SK-N-SH treated with all-trans-retinoic acid at 6 μM for 48 hours (cell line): ENCODE measurements around the gene OR8B8.

Source experiments
- ATAC-seq: fragments of 200-7000 bp; cut with Tn5 transposase; 3 replicates; pipeline ENCODE4 v1.9.1; 2020; ENCODE audit warnings: mild to moderate bottlenecking, moderate library complexity
- ARNTL ChIP-seq: fragments of 450-650 bp; formaldehyde crosslinking; IDR thresholded peaks from 2 replicates; pipeline ENCODE4 v1.5.0; 2020; ENCODE audit warnings: low read depth, mild to moderate bottlenecking, moderate library complexity, borderline replicate concordance
- BACH2 ChIP-seq: fragments of 250-450 bp; sonication (Bioruptor Pico); IDR thresholded peaks from 2 replicates; pipeline ENCODE4 v1.9.0; 2021; ENCODE audit warnings: mild to moderate bottlenecking, borderline replicate concordance
- CSDC2 ChIP-seq: fragments of 250-450 bp; sonication (Bioruptor Pico); IDR thresholded peaks from 2 replicates; pipeline ENCODE4 v1.5.0; 2020; ENCODE audit warnings: mild to moderate bottlenecking, moderate library complexity
- ESRRG ChIP-seq: fragments of 250-450 bp; sonication (Bioruptor Pico); IDR thresholded peaks from 2 replicates; pipeline ENCODE4 v1.6.1; 2021; ENCODE audit warnings: mild to moderate bottlenecking
- ISL1 ChIP-seq: fragments of 250-450 bp; sonication (Bioruptor Pico); IDR thresholded peaks from 2 replicates; pipeline ENCODE4 v2.1.2; 2022; ENCODE audit warnings: mild to moderate bottlenecking, moderate library complexity
- OSR1 ChIP-seq: fragments of 250-450 bp; sonication (Bioruptor Pico); IDR thresholded peaks from 2 replicates; pipeline ENCODE4 v1.8.0; 2022; ENCODE audit warnings: moderate library complexity, mild to moderate bottlenecking, inconsistent platforms
- PPARA ChIP-seq: fragments of 250-450 bp; sonication (Bioruptor Pico); IDR thresholded peaks from 2 replicates; pipeline ENCODE4 v1.5.0; 2020; ENCODE audit warnings: mild to moderate bottlenecking, borderline replicate concordance
- RARB ChIP-seq: fragments of 250-450 bp; sonication (Bioruptor Pico); IDR thresholded peaks from 2 replicates; pipeline ENCODE4 v1.8.0; 2021; ENCODE audit warnings: mild to moderate bottlenecking, moderate library complexity
- TCF4 ChIP-seq: fragments of 250-450 bp; sonication (Bioruptor Pico); IDR thresholded peaks from 2 replicates; pipeline ENCODE4 v1.8.0; 2021; ENCODE audit warnings: mild to moderate bottlenecking, moderate library complexity, borderline replicate concordance
- TOX ChIP-seq: fragments of 250-450 bp; sonication (Bioruptor Pico); IDR thresholded peaks from 2 replicates; pipeline ENCODE4 v1.8.0; 2021; ENCODE audit warnings: mild to moderate bottlenecking, moderate library complexity, borderline replicate concordance
- ZC3H10 ChIP-seq: fragments of 250-450 bp; sonication (Bioruptor Pico); IDR thresholded peaks from 2 replicates; pipeline ENCODE4 v1.5.1; 2021; ENCODE audit warnings: mild to moderate bottlenecking, moderate library complexity
- ZFP3 ChIP-seq: fragments of 250-450 bp; sonication (Bioruptor Pico); IDR thresholded peaks from 2 replicates; pipeline ENCODE4 v1.5.0; 2020; ENCODE audit warnings: mild to moderate bottlenecking, moderate library complexity
- ZFP30 ChIP-seq: fragments of 450-650 bp; formaldehyde crosslinking; IDR thresholded peaks from 2 replicates; pipeline ENCODE4 v1.5.0; 2022; ENCODE audit warnings: mild to moderate bottlenecking, moderate library complexity
- ZNF565 ChIP-seq: fragments of 450-650 bp; formaldehyde crosslinking; conservative IDR thresholded peaks from 2 replicates; pipeline ENCODE4 v1.5.0; 2020; ENCODE audit warnings: low read depth, mild to moderate bottlenecking, moderate library complexity
- ZNF70 ChIP-seq: fragments of 450-650 bp; formaldehyde crosslinking; IDR thresholded peaks from 2 replicates; pipeline ENCODE4 v1.5.0; 2020; ENCODE audit warnings: mild to moderate bottlenecking, moderate library complexity
- ZNF8 ChIP-seq: fragments of 450-650 bp; formaldehyde crosslinking; IDR thresholded peaks from 2 replicates; pipeline ENCODE4 v1.5.0; 2020; ENCODE audit warnings: mild to moderate bottlenecking, moderate library complexity
- TF ChIP-seq, protein P1 (sequence below): fragments of 250-450 bp; sonication (Bioruptor Pico); IDR thresholded peaks from 2 replicates; pipeline ENCODE4 v1.5.1; 2020; ENCODE audit warnings: low read depth, mild to moderate bottlenecking, moderate library complexity
- TF ChIP-seq, protein P2 (sequence below): fragments of 250-450 bp; sonication (Bioruptor Pico); IDR thresholded peaks from 2 replicates; pipeline ENCODE4 v1.8.0; 2020; ENCODE audit warnings: mild to moderate bottlenecking, moderate library complexity, borderline replicate concordance
- TF ChIP-seq, protein P3 (sequence below): fragments of 250-450 bp; sonication (Bioruptor Pico); IDR thresholded peaks from 2 replicates; pipeline ENCODE4 v1.5.1; 2021; ENCODE audit warnings: mild to moderate bottlenecking, moderate library complexity
- TF ChIP-seq, protein P4 (sequence below): fragments of 250-450 bp; sonication (Bioruptor Pico); IDR thresholded peaks from 2 replicates; pipeline ENCODE4 v1.8.0; 2021; ENCODE audit warnings: low read depth, mild to moderate bottlenecking, moderate library complexity, borderline replicate concordance

The OR8B8 gene

DNA sequence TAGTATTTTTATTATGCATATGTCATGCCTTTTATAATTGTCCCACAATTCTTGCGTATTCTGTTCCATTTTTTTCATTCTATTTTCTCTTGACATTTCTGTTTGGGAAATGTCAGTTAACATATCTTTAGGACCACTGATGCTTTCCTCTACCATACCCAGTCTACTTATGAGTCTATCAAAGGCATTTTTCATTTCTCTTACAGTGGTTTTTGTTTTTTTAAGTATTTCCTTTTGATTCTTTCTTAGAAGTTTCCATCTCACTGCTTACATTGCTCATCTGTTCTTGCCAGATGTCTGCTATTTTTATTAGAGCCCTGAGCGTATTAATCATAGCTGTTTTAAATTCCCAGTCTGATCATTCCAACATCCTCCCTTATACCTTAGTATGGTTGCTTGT lies 29.3 kb upstream of the OR8B8 start (continued):
- TF ChIP-seq, protein P1, sequence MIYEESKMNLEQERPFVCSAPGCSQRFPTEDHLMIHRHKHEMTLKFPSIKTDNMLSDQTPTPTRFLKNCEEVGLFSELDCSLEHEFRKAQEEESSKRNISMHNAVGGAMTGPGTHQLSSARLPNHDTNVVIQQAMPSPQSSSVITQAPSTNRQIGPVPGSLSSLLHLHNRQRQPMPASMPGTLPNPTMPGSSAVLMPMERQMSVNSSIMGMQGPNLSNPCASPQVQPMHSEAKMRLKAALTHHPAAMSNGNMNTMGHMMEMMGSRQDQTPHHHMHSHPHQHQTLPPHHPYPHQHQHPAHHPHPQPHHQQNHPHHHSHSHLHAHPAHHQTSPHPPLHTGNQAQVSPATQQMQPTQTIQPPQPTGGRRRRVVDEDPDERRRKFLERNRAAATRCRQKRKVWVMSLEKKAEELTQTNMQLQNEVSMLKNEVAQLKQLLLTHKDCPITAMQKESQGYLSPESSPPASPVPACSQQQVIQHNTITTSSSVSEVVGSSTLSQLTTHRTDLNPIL (CRISPR knock-in tag): no peak
- TF ChIP-seq, all 23 proteins: peak for 0

DNA sequence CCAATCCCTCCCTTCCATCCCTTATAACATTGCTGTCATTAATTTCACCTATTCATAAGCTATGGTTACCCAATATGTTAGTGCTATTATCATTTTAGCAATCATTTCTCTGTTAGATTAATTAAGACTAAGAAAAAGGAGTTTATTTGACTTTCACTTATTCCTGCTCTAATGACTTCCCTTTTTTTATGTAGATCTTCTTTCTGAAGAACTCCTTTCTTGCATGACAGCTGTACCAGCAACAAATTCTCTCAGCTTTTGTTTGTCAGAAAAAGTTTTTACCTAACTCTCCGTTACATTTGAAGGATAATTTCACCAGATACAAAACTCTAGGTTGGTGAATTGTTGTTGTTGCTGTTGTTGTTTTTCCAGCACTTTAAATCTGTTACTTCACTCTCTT lies 28.6 kb upstream of the OR8B8 start:
- no peak for ATAC-seq
- TF ChIP-seq BACH2 (CRISPR knock-in tag): no peak

DNA sequence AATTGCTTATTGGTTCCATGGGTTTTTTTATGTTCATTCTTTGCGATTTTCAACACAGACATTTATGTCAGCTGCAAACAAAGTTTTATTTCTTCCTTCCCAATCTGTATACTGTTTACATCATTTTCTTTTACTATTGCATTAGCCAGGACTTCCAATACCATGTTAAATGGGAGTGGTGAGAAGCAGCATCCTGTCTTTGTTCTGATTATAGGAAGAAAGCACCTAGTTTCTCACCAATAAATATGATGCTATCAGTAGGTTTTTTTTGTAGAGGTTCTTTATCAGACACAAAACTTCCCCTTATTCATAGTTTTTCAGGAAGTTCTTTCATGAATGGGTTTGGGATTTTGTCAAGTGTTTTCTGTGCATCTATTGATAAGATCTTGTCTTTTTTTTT lies 28.0 kb upstream of the OR8B8 start:
- no peak for ATAC-seq
- TF ChIP-seq TCF4 (CRISPR knock-in tag) (no peak), RARB (CRISPR knock-in tag) (no peak), PPARA (CRISPR knock-in tag) (no peak)
- TF ChIP-seq, protein P2, sequence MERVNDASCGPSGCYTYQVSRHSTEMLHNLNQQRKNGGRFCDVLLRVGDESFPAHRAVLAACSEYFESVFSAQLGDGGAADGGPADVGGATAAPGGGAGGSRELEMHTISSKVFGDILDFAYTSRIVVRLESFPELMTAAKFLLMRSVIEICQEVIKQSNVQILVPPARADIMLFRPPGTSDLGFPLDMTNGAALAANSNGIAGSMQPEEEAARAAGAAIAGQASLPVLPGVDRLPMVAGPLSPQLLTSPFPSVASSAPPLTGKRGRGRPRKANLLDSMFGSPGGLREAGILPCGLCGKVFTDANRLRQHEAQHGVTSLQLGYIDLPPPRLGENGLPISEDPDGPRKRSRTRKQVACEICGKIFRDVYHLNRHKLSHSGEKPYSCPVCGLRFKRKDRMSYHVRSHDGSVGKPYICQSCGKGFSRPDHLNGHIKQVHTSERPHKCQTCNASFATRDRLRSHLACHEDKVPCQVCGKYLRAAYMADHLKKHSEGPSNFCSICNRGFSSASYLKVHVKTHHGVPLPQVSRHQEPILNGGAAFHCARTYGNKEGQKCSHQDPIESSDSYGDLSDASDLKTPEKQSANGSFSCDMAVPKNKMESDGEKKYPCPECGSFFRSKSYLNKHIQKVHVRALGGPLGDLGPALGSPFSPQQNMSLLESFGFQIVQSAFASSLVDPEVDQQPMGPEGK (CRISPR knock-in tag): no peak
- TF ChIP-seq, all 23 proteins: peak for 0

DNA sequence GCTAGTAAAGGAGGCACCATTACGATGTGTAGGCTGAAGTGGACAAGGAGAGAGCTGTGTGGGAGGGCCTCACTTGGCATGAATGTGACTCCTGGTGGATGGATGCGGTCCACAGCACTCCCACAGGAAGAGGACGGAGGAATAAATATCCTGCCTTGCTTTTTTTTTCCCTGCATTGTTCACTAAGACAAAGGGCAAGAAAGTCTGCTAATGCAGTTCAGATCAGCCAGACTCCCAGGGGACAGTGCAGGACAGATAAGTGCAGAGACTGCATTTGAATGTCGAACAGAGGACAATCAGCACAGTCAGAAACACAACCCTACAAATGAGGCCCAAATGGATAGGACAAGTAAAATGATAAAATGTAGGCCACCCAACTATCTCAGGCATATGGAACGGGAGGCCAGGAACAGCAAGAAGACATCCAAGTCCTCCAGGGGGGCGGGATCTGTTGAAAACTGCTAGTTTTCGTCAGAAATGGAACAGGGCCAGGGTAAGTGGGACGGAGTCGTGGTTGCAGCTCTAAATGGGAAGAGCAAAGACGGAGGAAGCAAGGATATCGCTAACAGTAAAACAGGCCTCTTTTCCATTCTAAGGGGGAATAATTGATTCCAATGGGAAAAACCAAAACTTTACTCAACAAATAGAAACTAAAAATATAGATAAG lies 25.2 kb upstream of the OR8B8 start:
- no peak for ATAC-seq
- TF ChIP-seq PPARA (CRISPR knock-in tag): no peak
- TF ChIP-seq ISL1: no peak
- TF ChIP-seq ESRRG: no peak
- TF ChIP-seq, protein P2 (CRISPR knock-in tag): no peak
- no peak for TF ChIP-seq ZNF565
- no peak for TF ChIP-seq BACH2 (CRISPR knock-in tag)
- TF ChIP-seq ZC3H10 (CRISPR knock-in tag): no peak
- no peak for TF ChIP-seq ZNF70 (CRISPR knock-in tag)
- TF ChIP-seq, protein P3, sequence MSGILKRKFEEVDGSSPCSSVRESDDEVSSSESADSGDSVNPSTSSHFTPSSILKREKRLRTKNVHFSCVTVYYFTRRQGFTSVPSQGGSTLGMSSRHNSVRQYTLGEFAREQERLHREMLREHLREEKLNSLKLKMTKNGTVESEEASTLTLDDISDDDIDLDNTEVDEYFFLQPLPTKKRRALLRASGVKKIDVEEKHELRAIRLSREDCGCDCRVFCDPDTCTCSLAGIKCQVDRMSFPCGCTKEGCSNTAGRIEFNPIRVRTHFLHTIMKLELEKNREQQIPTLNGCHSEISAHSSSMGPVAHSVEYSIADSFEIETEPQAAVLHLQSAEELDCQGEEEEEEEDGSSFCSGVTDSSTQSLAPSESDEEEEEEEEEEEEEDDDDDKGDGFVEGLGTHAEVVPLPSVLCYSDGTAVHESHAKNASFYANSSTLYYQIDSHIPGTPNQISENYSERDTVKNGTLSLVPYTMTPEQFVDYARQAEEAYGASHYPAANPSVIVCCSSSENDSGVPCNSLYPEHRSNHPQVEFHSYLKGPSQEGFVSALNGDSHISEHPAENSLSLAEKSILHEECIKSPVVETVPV (CRISPR knock-in tag): no peak
- TF ChIP-seq ZNF8: no peak
- no peak for TF ChIP-seq TCF4 (CRISPR knock-in tag)
- no peak for TF ChIP-seq ZFP3 (CRISPR knock-in tag)
- TF ChIP-seq ZFP30 (CRISPR knock-in tag): no peak
- TF ChIP-seq, protein P4, sequence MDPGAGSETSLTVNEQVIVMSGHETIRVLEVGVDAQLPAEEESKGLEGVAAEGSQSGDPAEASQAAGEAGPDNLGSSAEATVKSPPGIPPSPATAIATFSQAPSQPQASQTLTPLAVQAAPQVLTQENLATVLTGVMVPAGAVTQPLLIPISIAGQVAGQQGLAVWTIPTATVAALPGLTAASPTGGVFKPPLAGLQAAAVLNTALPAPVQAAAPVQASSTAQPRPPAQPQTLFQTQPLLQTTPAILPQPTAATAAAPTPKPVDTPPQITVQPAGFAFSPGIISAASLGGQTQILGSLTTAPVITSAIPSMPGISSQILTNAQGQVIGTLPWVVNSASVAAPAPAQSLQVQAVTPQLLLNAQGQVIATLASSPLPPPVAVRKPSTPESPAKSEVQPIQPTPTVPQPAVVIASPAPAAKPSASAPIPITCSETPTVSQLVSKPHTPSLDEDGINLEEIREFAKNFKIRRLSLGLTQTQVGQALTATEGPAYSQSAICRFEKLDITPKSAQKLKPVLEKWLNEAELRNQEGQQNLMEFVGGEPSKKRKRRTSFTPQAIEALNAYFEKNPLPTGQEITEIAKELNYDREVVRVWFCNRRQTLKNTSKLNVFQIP: no peak
- TF ChIP-seq CSDC2 (CRISPR knock-in tag): no peak
- TF ChIP-seq OSR1 (CRISPR knock-in tag): no peak
- no peak for TF ChIP-seq ARNTL (CRISPR knock-in tag)
- no peak for TF ChIP-seq RARB (CRISPR knock-in tag)
- TF ChIP-seq TOX (CRISPR knock-in tag): no peak
